ENCODE measurements around the gene RNF138.
"Not testable (repeated sequence)": the region's sequence is repeated elsewhere in the genome, so short reads cannot be mapped to it uniquely, and the experiment has no call there.

RNF138 gene

GRCh38 chr18:32095900-32096229 lies 4.2 kb downstream of the RNF138 start:
- DNase-seq (ENCODE audit: low read depth in 2 of 2), result no peak

GRCh38 chr18:32096946-32097345 lies 5.3 kb downstream of the RNF138 start:
- no peak for DNase-seq (ENCODE audit: low read depth in 2 of 2)

GRCh38 chr18:32104516-32104915 lies 12.8 kb downstream of the RNF138 start:
- DNase-seq (ENCODE audit: low read depth in 2 of 2), result no peak

GRCh38 chr18:32110005-32110404 lies 18.3 kb downstream of the RNF138 start:
- no peak for DNase-seq (ENCODE audit: low read depth in 2 of 2)

- no peak for DNase-seq (ENCODE audit: low read depth in 2 of 2)
These were observed 20.0 kb downstream of the RNF138 start for GRCh38 chr18:32111706-32112105.

GRCh38 chr18:32112826-32113225 lies 21.2 kb downstream of the RNF138 start:
- no peak for DNase-seq (ENCODE audit: low read depth in 2 of 2)

- DNase-seq (ENCODE audit: low read depth in 2 of 2), result no peak
These were observed 22.7 kb downstream of the RNF138 start for GRCh38 chr18:32114293-32114942.

GRCh38 chr18:32122039-32122438 lies 30.4 kb downstream of the RNF138 start:
- no peak for DNase-seq (ENCODE audit: low read depth in 2 of 2)

- no peak for DNase-seq (ENCODE audit: low read depth in 2 of 2)
These were observed 34.9 kb downstream of the RNF138 start for GRCh38 chr18:32126538-32126937.

GRCh38 chr18:32135625-32136024 lies 44.0 kb downstream of the RNF138 start:
- no peak for DNase-seq (ENCODE audit: low read depth in 2 of 2)

- DNase-seq (ENCODE audit: low read depth in 2 of 2), result no peak
These were observed 46.8 kb downstream of the RNF138 start for GRCh38 chr18:32138332-32138982.

- no peak for DNase-seq (ENCODE audit: low read depth in 2 of 2)
These were observed 48.2 kb downstream of the RNF138 start for GRCh38 chr18:32139835-32140283.

GRCh38 chr18:32148185-32148870 lies 56.7 kb downstream of the RNF138 start:
- no peak for DNase-seq (ENCODE audit: low read depth in 2 of 2)

- no peak for DNase-seq (ENCODE audit: low read depth in 2 of 2)
These were observed 61.2 kb downstream of the RNF138 start for GRCh38 chr18:32152705-32153448.

- no peak for DNase-seq (ENCODE audit: low read depth in 2 of 2)
These were observed 65.2 kb downstream of the RNF138 start for GRCh38 chr18:32156855-32157254.

- no peak for DNase-seq (ENCODE audit: low read depth in 2 of 2)
These were observed 65.9 kb downstream of the RNF138 start for GRCh38 chr18:32157580-32157979.

GRCh38 chr18:32158108-32158624 lies 66.5 kb downstream of the RNF138 start:
- DNase-seq (ENCODE audit: low read depth in 2 of 2), result peak; percentile 29

GRCh38 chr18:32158631-32159030 lies 67.0 kb downstream of the RNF138 start:
- not testable (repeated sequence) for DNase-seq (ENCODE audit: low read depth in 2 of 2)

GRCh38 chr18:32160547-32160946 lies 68.9 kb downstream of the RNF138 start:
- DNase-seq (ENCODE audit: low read depth in 2 of 2), result no peak

GRCh38 chr18:32167980-32168730 lies 76.5 kb downstream of the RNF138 start:
- no peak for DNase-seq (ENCODE audit: low read depth in 2 of 2)

- DNase-seq (ENCODE audit: low read depth in 2 of 2), result no peak
These were observed 82.0 kb downstream of the RNF138 start for GRCh38 chr18:32173654-32174053.

Measured in stimulated activated CD8-positive, alpha-beta memory T cell treated with anti-CD3 and anti-CD28 coated beads, Interleukin-15, amount 100 ng/mL, for 48 hours (primary cell).